ENCODE measurements around the gene ARHGAP28.

- TF ChIP-seq CTCF (IDR thresholded peaks at IDR 0.05) (no peak), ZFX (IDR thresholded peaks at IDR 0.05; ENCODE audit: borderline replicate concordance) (no peak)
Observed at GRCh38 chr18:6885006-6885481, 155.5 kb downstream of the ARHGAP28 start.

Data from 22Rv1 (cell line).